SK-N-SH (cell line): ENCODE data around the gene DENND2C.

Experiments used
- CHD2 ChIP-seq: fragments of 150-350 bp; IDR thresholded peaks from 2 replicates; pipeline ENCODE4 v1.6.1; 2018; ENCODE audit warnings: low read length; ENCODE audit not compliant: partially characterized antibody
- CTCF ChIP-seq: fragments of 200-600 bp; sonication (generic); IDR thresholded peaks from 2 replicates; pipeline ENCODE4 v1.6.1; 2017; ENCODE audit warnings: antibody characterized with exemption, mild to moderate bottlenecking, moderate library complexity
- FOSL2 ChIP-seq: IDR thresholded peaks from 2 replicates; pipeline ENCODE4 v1.4.0; 2012; ENCODE audit warnings: low read depth, mild to moderate bottlenecking, moderate library complexity, borderline replicate concordance
- JUND ChIP-seq: IDR thresholded peaks from 2 replicates; pipeline ENCODE4 v1.4.0; 2012
- MAX ChIP-seq: IDR thresholded peaks from 2 replicates; pipeline ENCODE4 v1.4.0; 2012; ENCODE audit warnings: low read depth
- POLR2AphosphoS5 ChIP-seq: IDR thresholded peaks from 2 replicates; pipeline ENCODE4 v1.6.1; 2012; ENCODE audit warnings: low read depth, low read length
- TAF1 ChIP-seq: IDR thresholded peaks from 2 replicates; pipeline ENCODE4 v1.6.1; 2012; ENCODE audit warnings: low read depth, mild to moderate bottlenecking, low read length, moderate library complexity, borderline replicate concordance
- ZBTB33 ChIP-seq: IDR thresholded peaks from 2 replicates; pipeline ENCODE4 v1.4.0; 2012; ENCODE audit warnings: low read depth, borderline replicate concordance
- TF ChIP-seq, protein P1 (sequence below): IDR thresholded peaks from 2 replicates; pipeline ENCODE4 v1.6.1; 2012; ENCODE audit warnings: mild to moderate bottlenecking, low read depth, low read length, moderate library complexity

- TF ChIP-seq CTCF (no peak), MAX (no peak), CHD2 (no peak), POLR2AphosphoS5 (no peak), FOSL2 (no peak), JUND (no peak), ZBTB33 (no peak), TAF1 (no peak)
- TF ChIP-seq, protein P1, sequence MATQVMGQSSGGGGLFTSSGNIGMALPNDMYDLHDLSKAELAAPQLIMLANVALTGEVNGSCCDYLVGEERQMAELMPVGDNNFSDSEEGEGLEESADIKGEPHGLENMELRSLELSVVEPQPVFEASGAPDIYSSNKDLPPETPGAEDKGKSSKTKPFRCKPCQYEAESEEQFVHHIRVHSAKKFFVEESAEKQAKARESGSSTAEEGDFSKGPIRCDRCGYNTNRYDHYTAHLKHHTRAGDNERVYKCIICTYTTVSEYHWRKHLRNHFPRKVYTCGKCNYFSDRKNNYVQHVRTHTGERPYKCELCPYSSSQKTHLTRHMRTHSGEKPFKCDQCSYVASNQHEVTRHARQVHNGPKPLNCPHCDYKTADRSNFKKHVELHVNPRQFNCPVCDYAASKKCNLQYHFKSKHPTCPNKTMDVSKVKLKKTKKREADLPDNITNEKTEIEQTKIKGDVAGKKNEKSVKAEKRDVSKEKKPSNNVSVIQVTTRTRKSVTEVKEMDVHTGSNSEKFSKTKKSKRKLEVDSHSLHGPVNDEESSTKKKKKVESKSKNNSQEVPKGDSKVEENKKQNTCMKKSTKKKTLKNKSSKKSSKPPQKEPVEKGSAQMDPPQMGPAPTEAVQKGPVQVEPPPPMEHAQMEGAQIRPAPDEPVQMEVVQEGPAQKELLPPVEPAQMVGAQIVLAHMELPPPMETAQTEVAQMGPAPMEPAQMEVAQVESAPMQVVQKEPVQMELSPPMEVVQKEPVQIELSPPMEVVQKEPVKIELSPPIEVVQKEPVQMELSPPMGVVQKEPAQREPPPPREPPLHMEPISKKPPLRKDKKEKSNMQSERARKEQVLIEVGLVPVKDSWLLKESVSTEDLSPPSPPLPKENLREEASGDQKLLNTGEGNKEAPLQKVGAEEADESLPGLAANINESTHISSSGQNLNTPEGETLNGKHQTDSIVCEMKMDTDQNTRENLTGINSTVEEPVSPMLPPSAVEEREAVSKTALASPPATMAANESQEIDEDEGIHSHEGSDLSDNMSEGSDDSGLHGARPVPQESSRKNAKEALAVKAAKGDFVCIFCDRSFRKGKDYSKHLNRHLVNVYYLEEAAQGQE: no peak
Observed at GRCh38 chr1:114551400-114551799, 118.4 kb downstream of the DENND2C start.
